ENCODE data around the gene FNDC3B.

Gene FNDC3B

DNA sequence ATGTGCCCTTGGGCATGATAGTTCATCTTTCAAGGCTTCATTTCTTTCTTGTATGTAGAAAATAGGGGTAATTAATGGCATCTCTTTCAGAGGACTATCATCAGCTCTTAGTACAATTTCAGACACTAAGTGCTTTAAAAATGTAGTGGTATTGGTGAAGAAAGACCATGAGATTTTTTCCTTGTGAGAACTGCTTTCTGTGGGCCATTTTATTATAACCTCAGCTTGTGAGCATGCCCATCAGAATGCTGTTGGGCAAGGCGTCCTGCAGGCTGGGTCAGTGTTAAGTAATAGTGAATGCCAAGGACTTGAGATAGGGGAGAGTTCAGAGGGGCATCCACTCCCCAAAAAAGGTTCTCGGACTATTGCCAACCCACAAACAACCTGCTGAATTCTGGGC is 221.0 kb downstream of the FNDC3B start:
- TF ChIP-seq POLR2AphosphoS5 (IDR thresholded peaks at IDR 0.05; ENCODE audit: low read depth, low read length) (no peak), POLR2A (IDR thresholded peaks at IDR 0.05; ENCODE audit: low read depth, low read length) (no peak), TAF1 (IDR thresholded peaks at IDR 0.05; ENCODE audit: borderline replicate concordance, low read depth, low read length) (no peak)
- DNase-seq (ENCODE audit: insufficient read length), result no peak
- no peak for FAIRE-seq

DNA sequence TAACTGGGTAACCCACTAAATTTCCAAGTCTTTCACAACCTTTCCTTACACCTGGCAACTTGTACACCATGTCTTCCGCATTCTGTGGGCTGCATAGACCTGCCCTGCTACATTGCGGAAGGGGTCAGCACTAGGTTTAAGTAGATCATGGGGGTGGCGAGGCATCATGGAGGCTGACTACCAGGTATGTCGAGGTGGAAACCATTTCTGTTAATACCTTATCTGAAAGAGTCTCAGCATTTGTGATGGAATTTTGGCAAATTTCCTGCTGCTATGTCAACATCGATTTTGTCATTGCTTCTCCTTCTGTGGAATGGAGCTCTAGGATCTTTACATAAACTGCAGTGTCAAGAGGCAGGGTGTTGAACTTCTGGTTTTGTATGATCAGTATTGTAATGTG is 221.7 kb downstream of the FNDC3B start:
- TF ChIP-seq POLR2A (IDR thresholded peaks at IDR 0.05; ENCODE audit: low read depth, low read length) (no peak), POLR2AphosphoS5 (IDR thresholded peaks at IDR 0.05; ENCODE audit: low read depth, low read length) (no peak), TAF1 (IDR thresholded peaks at IDR 0.05; ENCODE audit: borderline replicate concordance, low read depth, low read length) (no peak)
- FAIRE-seq, result no peak

DNA sequence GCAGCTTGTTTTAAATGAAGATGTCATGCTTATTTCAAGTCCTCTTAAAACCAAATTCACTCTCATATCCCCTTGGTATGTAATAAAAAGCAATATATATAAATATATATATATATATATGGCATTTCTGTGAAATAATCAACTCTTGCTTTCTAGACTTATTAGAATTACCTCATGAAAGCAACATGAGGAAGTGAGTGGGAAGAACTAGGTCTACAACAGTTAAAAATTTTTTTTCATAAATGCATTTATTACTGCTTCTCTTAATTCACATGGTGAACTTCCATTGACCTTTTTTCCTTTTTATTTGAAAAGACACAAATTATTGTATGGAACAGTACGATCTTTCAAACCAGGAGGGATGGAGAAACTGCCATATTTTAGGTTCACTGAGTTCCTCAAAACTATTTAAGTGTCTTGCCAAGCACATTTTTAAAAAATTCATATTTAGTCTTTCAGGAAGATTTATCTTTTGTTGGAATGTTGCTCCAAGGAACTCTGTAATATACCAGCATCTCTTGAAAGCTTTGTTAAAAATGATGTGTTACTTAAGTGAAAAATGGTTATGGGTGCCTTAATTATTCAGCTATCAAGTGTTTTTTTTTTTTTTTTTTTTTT is 223.7 kb downstream of the FNDC3B start:
- no peak for FAIRE-seq
- DNase-seq (ENCODE audit: insufficient read length), result no peak
- TF ChIP-seq POLR2A (IDR thresholded peaks at IDR 0.05; ENCODE audit: low read depth, low read length) (no peak), POLR2AphosphoS5 (IDR thresholded peaks at IDR 0.05; ENCODE audit: low read depth, low read length) (no peak), TAF1 (IDR thresholded peaks at IDR 0.05; ENCODE audit: borderline replicate concordance, low read depth, low read length) (no peak)

More for the DNA sequence above, 221.7 kb downstream of the FNDC3B start:
- DNase-seq (ENCODE audit: insufficient read length), result no peak

DNA sequence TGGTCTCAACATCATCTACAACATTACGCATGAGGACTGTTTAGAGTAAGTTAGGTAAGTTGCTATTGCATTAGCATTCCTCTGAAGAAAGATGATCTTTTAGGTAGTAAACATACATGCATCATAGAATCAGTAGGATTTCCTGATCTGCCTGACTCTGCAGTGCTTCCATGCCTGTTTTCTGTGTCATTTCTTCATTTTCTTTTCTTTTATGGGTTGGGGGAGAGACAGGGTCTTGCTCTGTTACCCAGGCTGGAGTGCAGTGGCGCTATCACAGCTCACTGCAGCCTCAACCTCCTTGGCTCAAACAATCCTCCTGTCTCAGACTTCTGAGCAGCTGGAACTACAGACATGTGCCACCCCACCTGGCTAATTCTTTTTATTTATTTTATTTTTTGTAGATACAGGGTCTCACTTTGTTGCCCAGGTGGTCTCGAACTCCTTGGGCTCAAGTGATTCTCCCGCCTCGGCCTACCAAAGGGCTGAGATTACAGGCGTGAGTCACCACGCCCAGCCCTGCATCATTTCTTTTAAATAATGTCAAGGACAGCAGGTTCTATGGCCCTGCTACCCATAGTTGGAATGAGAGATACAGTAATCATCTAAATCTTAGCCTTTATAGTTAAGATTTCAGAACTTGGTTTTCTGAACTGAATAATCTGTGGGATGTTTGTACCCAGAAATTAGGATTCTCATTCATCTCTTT is 224.6 kb downstream of the FNDC3B start:
- DNase-seq (ENCODE audit: insufficient read length) (no peak), FAIRE-seq (no peak)
- no peak for TF ChIP-seq TAF1 (IDR thresholded peaks at IDR 0.05; ENCODE audit: borderline replicate concordance, low read depth, low read length)
- TF ChIP-seq POLR2A (IDR thresholded peaks at IDR 0.05; ENCODE audit: low read depth, low read length), result no peak
- no peak for TF ChIP-seq POLR2AphosphoS5 (IDR thresholded peaks at IDR 0.05; ENCODE audit: low read depth, low read length)

DNA sequence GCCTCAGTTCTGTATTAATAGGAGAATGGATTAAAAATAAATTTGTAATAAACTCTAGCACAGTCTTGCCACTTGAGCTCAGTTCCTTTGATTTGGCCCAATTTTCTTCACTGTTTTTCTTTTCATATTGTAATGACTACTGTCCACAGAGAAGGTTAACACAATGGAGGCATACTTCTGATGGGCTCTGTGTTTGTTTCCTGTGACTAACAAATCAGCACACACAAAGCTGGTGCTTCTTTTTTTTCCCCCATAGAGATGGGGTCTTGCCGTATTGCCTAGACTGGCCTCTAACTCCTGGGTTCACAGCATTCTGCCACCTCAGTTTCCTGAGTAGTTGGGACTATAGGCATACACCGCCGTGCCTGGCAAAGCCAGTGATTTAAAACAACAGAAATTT is 226.7 kb downstream of the FNDC3B start:
- FAIRE-seq (no peak), DNase-seq (ENCODE audit: insufficient read length) (no peak)
- TF ChIP-seq TAF1 (IDR thresholded peaks at IDR 0.05; ENCODE audit: borderline replicate concordance, low read depth, low read length), result no peak
- no peak for TF ChIP-seq POLR2AphosphoS5 (IDR thresholded peaks at IDR 0.05; ENCODE audit: low read depth, low read length)
- TF ChIP-seq POLR2A (IDR thresholded peaks at IDR 0.05; ENCODE audit: low read depth, low read length), result no peak

DNA sequence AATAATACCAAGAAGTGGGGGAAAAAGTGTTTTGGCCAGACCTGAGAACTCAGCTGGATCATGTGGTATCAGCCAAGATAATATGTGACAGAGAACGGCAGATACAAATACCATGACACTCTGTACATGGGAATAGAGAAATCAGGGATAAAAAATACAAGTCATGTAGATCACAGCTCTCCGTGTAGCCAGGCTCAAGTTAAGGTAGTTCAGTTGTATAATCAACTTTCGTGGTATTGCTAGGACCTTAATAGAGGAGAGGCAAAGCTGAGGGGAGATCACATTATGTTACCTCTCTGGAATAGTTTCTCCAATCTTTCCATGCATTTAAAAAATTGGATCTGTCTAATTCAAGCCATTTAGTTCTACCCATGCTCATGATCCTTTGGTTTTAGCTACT is 229.0 kb downstream of the FNDC3B start:
- FAIRE-seq, result no peak
- DNase-seq (ENCODE audit: insufficient read length), result no peak
- no peak for TF ChIP-seq POLR2AphosphoS5 (IDR thresholded peaks at IDR 0.05; ENCODE audit: low read depth, low read length)
- TF ChIP-seq POLR2A (IDR thresholded peaks at IDR 0.05; ENCODE audit: low read depth, low read length), result no peak
- TF ChIP-seq TAF1 (IDR thresholded peaks at IDR 0.05; ENCODE audit: borderline replicate concordance, low read depth, low read length), result no peak

DNA sequence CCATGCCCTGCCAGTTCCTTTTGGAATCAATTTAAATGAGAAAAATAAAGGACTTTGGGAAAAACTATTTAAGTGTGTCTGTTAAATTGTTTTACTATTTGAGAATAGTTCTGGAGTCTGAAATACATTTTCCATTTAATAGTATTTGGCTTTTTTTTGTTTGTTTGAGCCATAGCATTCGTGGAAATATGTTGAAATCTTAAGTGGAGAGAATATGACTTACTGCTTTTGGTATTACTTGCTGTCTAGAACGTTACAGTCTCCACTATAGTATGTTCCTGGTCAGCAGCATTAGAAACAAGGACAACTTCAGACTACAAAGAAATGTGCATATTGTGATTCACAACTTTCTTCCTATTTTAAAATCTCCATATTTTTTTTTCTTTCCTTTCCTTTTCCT is 229.5 kb downstream of the FNDC3B start:
- DNase-seq (ENCODE audit: insufficient read length) (no peak), FAIRE-seq (no peak)
- TF ChIP-seq POLR2AphosphoS5 (IDR thresholded peaks at IDR 0.05; ENCODE audit: low read depth, low read length), result no peak
- no peak for TF ChIP-seq TAF1 (IDR thresholded peaks at IDR 0.05; ENCODE audit: borderline replicate concordance, low read depth, low read length)
- TF ChIP-seq POLR2A (IDR thresholded peaks at IDR 0.05; ENCODE audit: low read depth, low read length), result no peak

DNA sequence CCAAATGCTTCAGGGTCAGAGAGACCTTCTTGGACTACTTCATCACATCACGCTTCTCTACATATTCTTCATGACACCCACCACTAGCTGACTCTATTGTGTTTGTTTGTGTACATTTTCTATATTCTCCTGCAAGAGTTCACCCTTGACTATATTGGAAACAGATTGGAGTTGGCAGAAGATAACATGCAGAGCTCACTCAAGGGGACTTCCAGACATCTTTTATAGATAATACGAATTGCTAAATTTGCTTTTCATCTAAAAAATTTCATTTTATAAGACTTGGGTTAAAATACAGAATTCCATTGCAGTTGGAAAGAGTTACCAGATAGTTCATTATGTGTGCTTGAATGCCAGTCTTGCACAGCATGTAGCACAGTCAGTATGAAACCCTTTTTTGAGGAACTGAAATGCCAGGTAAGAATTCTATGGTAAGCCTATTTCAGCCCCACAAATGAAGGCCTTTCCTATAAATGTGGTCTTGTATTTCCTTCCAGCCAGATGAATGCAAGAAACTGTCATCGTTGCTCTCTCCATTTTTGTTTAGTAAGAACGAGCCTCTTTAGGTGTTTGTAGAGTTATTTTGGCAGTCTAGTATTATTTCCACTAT is 231.3 kb downstream of the FNDC3B start:
- peak; percentile 6 for DNase-seq (ENCODE audit: insufficient read length)
- peak; percentile 92 for FAIRE-seq

DNA sequence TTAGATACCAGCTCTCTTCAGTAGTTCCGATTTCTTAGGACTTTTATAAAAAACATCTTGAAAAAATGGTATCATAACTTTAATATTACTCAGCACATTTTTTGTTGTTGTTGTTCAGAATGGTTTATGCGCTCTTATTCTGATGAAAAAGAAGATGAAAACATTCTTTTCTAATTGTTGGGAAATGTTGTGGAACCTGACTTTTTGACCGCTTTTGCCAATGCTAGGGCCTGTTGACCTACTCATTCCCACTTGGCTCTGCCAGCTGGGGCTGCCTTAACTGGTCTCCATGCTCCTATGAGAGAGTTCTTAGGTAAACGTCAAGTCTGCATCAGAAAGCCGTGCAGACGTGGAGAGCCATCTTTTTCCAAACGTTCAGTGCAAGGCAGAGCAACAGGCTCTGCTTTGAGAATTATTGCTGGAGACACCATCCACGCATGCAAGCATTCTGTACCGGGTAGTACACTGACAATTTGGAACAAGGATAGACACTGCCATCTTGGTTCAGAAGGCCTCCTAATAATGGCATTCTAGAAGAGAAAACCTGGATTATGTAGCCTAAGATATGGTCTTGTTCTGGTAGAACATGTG is 232.1 kb downstream of the FNDC3B start:
- DNase-seq (ENCODE audit: insufficient read length) (no peak), FAIRE-seq (no peak)
- TF ChIP-seq TAF1 (IDR thresholded peaks at IDR 0.05; ENCODE audit: borderline replicate concordance, low read depth, low read length) (no peak), POLR2AphosphoS5 (IDR thresholded peaks at IDR 0.05; ENCODE audit: low read depth, low read length) (no peak), POLR2A (IDR thresholded peaks at IDR 0.05; ENCODE audit: low read depth, low read length) (no peak)

More for the DNA sequence above, 231.3 kb downstream of the FNDC3B start:
- TF ChIP-seq TAF1 (IDR thresholded peaks at IDR 0.05; ENCODE audit: borderline replicate concordance, low read depth, low read length) (no peak), POLR2AphosphoS5 (IDR thresholded peaks at IDR 0.05; ENCODE audit: low read depth, low read length) (no peak), POLR2A (IDR thresholded peaks at IDR 0.05; ENCODE audit: low read depth, low read length) (no peak)

DNA sequence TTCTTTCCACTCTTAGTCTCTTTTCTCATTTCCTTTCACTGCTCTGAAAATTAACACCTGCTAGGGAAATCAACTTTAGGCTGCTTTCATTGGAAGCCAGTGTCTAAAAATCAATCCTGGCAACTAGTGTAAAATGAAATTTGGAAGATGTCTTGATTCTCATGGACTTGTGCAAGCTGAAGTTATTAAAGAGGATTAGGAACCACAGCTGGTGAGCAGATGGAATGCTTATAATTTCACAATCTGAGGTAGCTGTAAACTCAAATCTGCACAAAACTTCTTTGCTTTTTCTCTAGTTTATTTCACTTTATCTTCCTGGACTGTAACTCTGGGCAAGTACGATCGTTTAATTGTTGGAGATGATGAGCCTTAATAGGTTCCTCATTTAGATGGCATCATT is 233.3 kb downstream of the FNDC3B start:
- DNase-seq (ENCODE audit: insufficient read length) (no peak), FAIRE-seq (no peak)

DNA sequence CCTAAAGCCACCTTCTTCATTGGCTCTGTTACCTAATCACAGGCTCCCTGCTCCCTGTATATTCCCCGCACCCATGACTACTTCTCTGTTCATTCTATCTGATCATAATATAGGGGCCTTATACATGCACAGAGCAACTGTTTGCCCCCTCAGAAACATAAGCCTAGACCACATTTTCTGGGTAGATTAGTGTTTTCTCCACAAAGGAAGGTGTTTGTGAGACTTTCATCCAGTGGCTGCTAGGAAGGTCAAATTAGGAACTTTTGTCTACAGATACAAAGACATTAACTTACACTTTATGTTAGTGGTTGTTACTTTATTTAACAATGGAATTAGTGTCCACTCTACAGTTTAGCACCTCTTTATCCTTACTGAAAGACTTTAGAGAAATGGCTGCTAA is 234.0 kb downstream of the FNDC3B start:
- no peak for DNase-seq (ENCODE audit: insufficient read length)
- no peak for FAIRE-seq
- TF ChIP-seq POLR2AphosphoS5 (IDR thresholded peaks at IDR 0.05; ENCODE audit: low read depth, low read length), result no peak
- no peak for TF ChIP-seq TAF1 (IDR thresholded peaks at IDR 0.05; ENCODE audit: borderline replicate concordance, low read depth, low read length)
- TF ChIP-seq POLR2A (IDR thresholded peaks at IDR 0.05; ENCODE audit: low read depth, low read length), result no peak

More for the DNA sequence above, 233.3 kb downstream of the FNDC3B start:
- TF ChIP-seq TAF1 (IDR thresholded peaks at IDR 0.05; ENCODE audit: borderline replicate concordance, low read depth, low read length), result no peak
- no peak for TF ChIP-seq POLR2A (IDR thresholded peaks at IDR 0.05; ENCODE audit: low read depth, low read length)
- no peak for TF ChIP-seq POLR2AphosphoS5 (IDR thresholded peaks at IDR 0.05; ENCODE audit: low read depth, low read length)

All from GM12892 (cell line).